HepG2 (cell line): ENCODE results near the gene NPW. TPM values are rescaled to one million over a fixed set of nuclear protein-coding genes. Genes with fewer than 3 reads are reported as not detected.

Experiments used
- AKAP8 ChIP-seq: sonication (generic); formaldehyde crosslinking; IDR thresholded peaks from 2 replicates; pipeline ENCODE4 v1.5.1; 2020; ENCODE audit warnings: mild to moderate bottlenecking, missing genetic modification reagents
- ARNT2 ChIP-seq: sonication (generic); formaldehyde crosslinking; IDR thresholded peaks from 2 replicates; pipeline ENCODE4 v1.8.0; 2022; ENCODE audit warnings: mild to moderate bottlenecking, low read depth, missing genetic modification reagents, moderate library complexity
- ATRX ChIP-seq: sonication (generic); formaldehyde crosslinking; IDR thresholded peaks from 2 replicates; pipeline ENCODE4 v1.4.0; 2020; ENCODE audit warnings: missing genetic modification reagents, borderline replicate concordance
- BCL6 ChIP-seq: IDR thresholded peaks from 2 replicates; pipeline ENCODE4 v1.6.1; 2016; ENCODE audit warnings: missing genetic modification reagents, missing compliant biosample characterization
- ELF3 ChIP-seq: IDR thresholded peaks from 2 replicates; pipeline ENCODE4 v1.6.1; 2016; ENCODE audit warnings: missing genetic modification reagents, missing compliant biosample characterization
- FOXJ3 ChIP-seq: sonication (generic); formaldehyde crosslinking; IDR thresholded peaks from 2 replicates; pipeline ENCODE4 v1.4.0; 2020; ENCODE audit warnings: missing genetic modification reagents, mild to moderate bottlenecking, borderline replicate concordance
- HOXA9 ChIP-seq: sonication (generic); formaldehyde crosslinking; IDR thresholded peaks from 2 replicates; pipeline ENCODE4 v1.8.1; 2022; ENCODE audit warnings: missing genetic modification reagents, mild to moderate bottlenecking, moderate library complexity, borderline replicate concordance
- POLR2A ChIP-seq, 2 experiments: IDR thresholded peaks; 2 replicates each; pipeline ENCODE4 v1.6.1; 2011; ENCODE audit warnings: low read depth in 2 of 2, low read length in 2 of 2, mild to moderate bottlenecking in 1 of 2, moderate library complexity in 1 of 2; ENCODE audit not compliant: insufficient read depth in 1 of 2
- TCF7L2 ChIP-seq: IDR thresholded peaks from 2 replicates; pipeline ENCODE4 v1.6.1; 2011; ENCODE audit warnings: mild to moderate bottlenecking, low read depth, low read length, moderate library complexity
- ZKSCAN1 ChIP-seq: fragments of 150-350 bp; IDR thresholded peaks from 2 replicates; pipeline ENCODE4 v1.6.1; 2014; ENCODE audit warnings: low read length
- ZKSCAN8 ChIP-seq: IDR thresholded peaks from 2 replicates; pipeline ENCODE4 v1.6.1; 2016; ENCODE audit warnings: borderline replicate concordance, missing genetic modification reagents, missing compliant biosample characterization
- ZNF234 ChIP-seq: sonication (generic); formaldehyde crosslinking; conservative IDR thresholded peaks from 2 replicates; pipeline ENCODE4 v1.5.1; 2020; ENCODE audit warnings: mild to moderate bottlenecking, missing genetic modification reagents
- ZNF558 ChIP-seq: sonication (generic); formaldehyde crosslinking; IDR thresholded peaks from 2 replicates; pipeline ENCODE4 v1.9.0; 2022; ENCODE audit warnings: mild to moderate bottlenecking, missing genetic modification reagents, borderline replicate concordance
- ZNF609 ChIP-seq: sonication (generic); formaldehyde crosslinking; IDR thresholded peaks from 2 replicates; pipeline ENCODE4 v1.4.0; 2020; ENCODE audit warnings: mild to moderate bottlenecking, missing genetic modification reagents, borderline replicate concordance
- ZNF616 ChIP-seq: sonication (generic); formaldehyde crosslinking; IDR thresholded peaks from 2 replicates; pipeline ENCODE4 v1.5.0; 2020; ENCODE audit warnings: low read depth, mild to moderate bottlenecking, missing genetic modification reagents
- polyA plus RNA-seq, 8 experiments: library from polyadenylated mRNA; depleted of rRNA in 3 of 8; stranded (reverse) in 7 of 8; unstranded in 1 of 8; fragments of >200 nt; fragmentation: Illumina TruSeq in 4 of 8; extraction: Trizol in 4 of 8; gene quantifications; 2 replicates each; pipeline versions ENCODE4 v1.2.1 to v1.2.3, GENCODE V29; 2011 to 2016; ENCODE audit warnings: low read depth in 4 of 8, missing spikeins in 1 of 8, mixed read lengths in 1 of 8; ENCODE audit not compliant: insufficient read depth in 1 of 8
- total RNA-seq, 5 experiments: library from RNA; depleted of rRNA; stranded (reverse); fragments of >200 nt; fragmentation: Illumina TruSeq; extraction: Trizol; gene quantifications; 2 replicates each; pipeline ENCODE4 v1.2.3, GENCODE V29; 2016; ENCODE audit warnings: low read depth in 1 of 5
- TF ChIP-seq, protein P1 (sequence below): sonication (generic); formaldehyde crosslinking; IDR thresholded peaks from 2 replicates; pipeline ENCODE4 v1.8.1; 2023; ENCODE audit warnings: missing genetic modification reagents, mild to moderate bottlenecking, borderline replicate concordance
- TF ChIP-seq, protein P2 (sequence below): IDR thresholded peaks from 2 replicates; pipeline ENCODE4 v1.6.1; 2016; ENCODE audit warnings: missing biosample characterization, missing genetic modification reagents, low read depth
- TF ChIP-seq, protein P3 (sequence below), 2 experiments: sonication (generic) in 1 of 2; formaldehyde crosslinking in 1 of 2; IDR thresholded peaks; 2 replicates each; pipeline versions ENCODE4 v1.4.0 to v1.6.1; 2016 to 2020; ENCODE audit warnings: borderline replicate concordance in 1 of 2, low read depth in 1 of 2, mild to moderate bottlenecking in 1 of 2, missing genetic modification reagents in 1 of 2

The NPW gene
- total and polyA plus RNA-seq, 2 of the 13 experiments (the other 11 are each of a cell fraction or from before 2014, with no cell fraction given), result 0.24 to 0.97 TPM

DNA sequence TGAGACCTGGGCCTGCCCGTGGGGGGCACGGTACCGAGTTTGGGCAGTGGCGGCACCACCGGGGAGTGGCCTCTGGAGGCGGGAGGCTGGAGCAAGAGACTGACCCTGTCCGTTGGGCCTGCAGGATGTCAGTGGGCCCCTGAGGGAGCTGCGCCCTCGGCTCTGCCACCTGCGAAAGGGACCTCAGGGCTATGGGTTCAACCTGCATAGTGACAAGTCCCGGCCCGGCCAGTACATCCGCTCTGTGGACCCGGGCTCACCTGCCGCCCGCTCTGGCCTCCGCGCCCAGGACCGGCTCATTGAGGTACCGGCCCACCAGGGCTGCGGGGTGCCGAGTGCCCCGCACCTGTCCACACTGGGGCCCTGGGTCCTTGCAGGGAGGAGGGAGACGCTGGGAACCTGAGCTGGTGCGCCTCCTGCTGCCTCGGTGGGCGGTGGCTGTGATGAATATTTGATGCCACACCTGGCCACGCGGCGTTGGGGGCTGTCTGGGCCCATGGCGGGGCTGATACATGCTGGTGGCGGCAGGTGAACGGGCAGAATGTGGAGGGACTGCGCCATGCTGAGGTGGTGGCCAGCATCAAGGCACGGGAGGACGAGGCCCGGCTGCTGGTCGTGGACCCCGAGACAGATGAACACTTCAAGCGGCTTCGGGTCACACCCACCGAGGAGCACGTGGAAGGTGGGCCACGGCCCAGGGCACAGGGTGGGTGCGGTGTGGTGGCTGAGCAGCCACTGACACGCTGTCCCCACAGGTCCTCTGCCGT, 16.8 kb downstream of the NPW start (continued):
- no peak for TF ChIP-seq HOXA9
- peak; percentile 38 for TF ChIP-seq AKAP8 (CRISPR knock-in tag)
- TF ChIP-seq, protein P1, sequence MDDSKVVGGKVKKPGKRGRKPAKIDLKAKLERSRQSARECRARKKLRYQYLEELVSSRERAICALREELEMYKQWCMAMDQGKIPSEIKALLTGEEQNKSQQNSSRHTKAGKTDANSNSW (CRISPR knock-in tag), result no peak
- TF ChIP-seq BCL6 (CRISPR knock-in tag), result no peak
- no peak for TF ChIP-seq ZNF616
- no peak for TF ChIP-seq ZKSCAN1
- no peak for TF ChIP-seq ZNF609 (CRISPR knock-in tag)
- no peak for TF ChIP-seq ZKSCAN8 (CRISPR knock-in tag)
- 0 out of 4 replicates have a peak, but pooled peaks of 1 of the 2 experiments have one; percentile 14 for TF ChIP-seq POLR2A (IDR thresholded peaks at IDR 0.05; ENCODE audit: insufficient read depth in 1 of 2, low read depth in 2 of 2, low read length in 2 of 2)
- TF ChIP-seq ZNF558 (CRISPR knock-in tag), result no peak
- no peak for TF ChIP-seq ZNF234 (CRISPR knock-in tag)
- no peak for TF ChIP-seq FOXJ3 (CRISPR knock-in tag)
- no peak for TF ChIP-seq ATRX
- no peak for TF ChIP-seq TCF7L2
- TF ChIP-seq, protein P2, sequence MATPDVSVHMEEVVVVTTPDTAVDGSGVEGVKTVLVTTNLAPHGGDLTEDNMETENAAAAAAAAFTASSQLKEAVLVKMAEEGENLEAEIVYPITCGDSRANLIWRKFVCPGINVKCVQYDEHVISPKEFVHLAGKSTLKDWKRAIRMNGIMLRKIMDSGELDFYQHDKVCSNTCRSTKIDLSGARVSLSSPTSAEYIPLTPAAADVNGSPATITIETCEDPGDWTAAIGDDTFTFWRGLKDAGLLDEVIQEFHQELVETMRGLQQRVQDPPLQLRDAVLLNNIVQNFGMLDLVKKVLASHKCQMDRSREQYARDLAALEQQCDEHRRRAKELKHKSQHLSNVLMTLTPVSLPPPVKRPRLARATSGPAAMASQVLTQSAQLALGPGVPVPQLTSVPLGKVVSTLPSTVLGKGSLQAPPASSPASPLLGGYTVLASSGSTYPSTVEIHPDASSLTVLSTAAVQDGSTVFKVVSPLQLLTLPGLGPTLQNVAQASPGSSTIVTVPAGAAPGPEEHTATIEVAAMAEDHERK (CRISPR knock-in tag), result no peak
- no peak for TF ChIP-seq ARNT2 (CRISPR knock-in tag)
- no peak for TF ChIP-seq ELF3 (CRISPR knock-in tag)
- TF ChIP-seq, protein P3, sequence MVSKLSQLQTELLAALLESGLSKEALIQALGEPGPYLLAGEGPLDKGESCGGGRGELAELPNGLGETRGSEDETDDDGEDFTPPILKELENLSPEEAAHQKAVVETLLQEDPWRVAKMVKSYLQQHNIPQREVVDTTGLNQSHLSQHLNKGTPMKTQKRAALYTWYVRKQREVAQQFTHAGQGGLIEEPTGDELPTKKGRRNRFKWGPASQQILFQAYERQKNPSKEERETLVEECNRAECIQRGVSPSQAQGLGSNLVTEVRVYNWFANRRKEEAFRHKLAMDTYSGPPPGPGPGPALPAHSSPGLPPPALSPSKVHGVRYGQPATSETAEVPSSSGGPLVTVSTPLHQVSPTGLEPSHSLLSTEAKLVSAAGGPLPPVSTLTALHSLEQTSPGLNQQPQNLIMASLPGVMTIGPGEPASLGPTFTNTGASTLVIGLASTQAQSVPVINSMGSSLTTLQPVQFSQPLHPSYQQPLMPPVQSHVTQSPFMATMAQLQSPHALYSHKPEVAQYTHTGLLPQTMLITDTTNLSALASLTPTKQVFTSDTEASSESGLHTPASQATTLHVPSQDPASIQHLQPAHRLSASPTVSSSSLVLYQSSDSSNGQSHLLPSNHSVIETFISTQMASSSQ (IDR thresholded peaks at IDR 0.05; ENCODE audit: low read depth), result no peak
- TF ChIP-seq, protein P3 (CRISPR knock-in tag; IDR thresholded peaks at IDR 0.05; ENCODE audit: borderline replicate concordance), result no peak
